ENCODE measurements around the gene ZSCAN5A.
"Not testable (repeated sequence)": the region's sequence is repeated elsewhere in the genome, so short reads cannot be mapped to it uniquely, and the experiment has no call there.

- TF ChIP-seq EZH2phosphoT487 (IDR thresholded peaks at IDR 0.05; ENCODE audit: insufficient read depth, low read depth); EZH2 (IDR thresholded peaks at IDR 0.05; ENCODE audit: insufficient read depth, poor library complexity, severe bottlenecking): not testable (repeated sequence)
Observed at GRCh38 chr19:56175861-56176307, 138.8 kb downstream of the ZSCAN5A start, which contains the start of gene GALP.

All from GM23248 (cell line).